GM18511 (cell line): ENCODE data around the gene GPATCH11.
A peak's percentile ranks its signal among the peaks of the same experiment; 100 is the strongest.

Experiments used
- ATAC-seq: cut with Tn5 transposase; IDR thresholded peaks from one replicate; pipeline ENCODE4 v1.9.1; 2021; ENCODE audit warnings: mild to moderate bottlenecking, moderate library complexity; ENCODE audit not compliant: unreplicated experiment

Gene GPATCH11

GRCh38 chr2:37083873-37084794 is at the start of gene GPATCH11, which contains the start of gene HEATR5B:
Gene GPATCH11 (plus strand): TSS chr2:37084518. CDS start chr2:37088382, 3,864 bp downstream.
Gene HEATR5B (minus strand): TSS chr2:37084372. CDS start chr2:37083414, 958 bp downstream.
- peak; percentile 88 for ATAC-seq

DNA sequence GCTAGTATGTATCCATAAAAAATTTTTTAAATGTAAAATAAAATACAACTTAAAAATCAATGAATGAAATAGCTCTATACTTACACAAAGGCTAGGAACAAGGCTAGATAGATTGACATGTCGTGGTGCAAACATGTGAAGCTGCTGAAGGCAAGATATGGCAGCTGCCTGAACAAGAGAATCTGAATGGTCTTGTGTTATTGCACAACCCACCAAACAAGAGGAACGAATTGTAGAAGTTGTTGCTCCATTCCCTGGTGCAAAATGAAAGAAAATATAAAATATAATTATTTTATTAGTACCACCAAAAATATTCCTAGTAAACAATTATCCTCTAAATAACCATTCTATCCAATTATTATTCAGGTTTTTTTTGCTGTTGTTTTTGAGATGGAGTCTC is 46.5 kb upstream of the GPATCH11 start:
- ATAC-seq = no peak

- no peak for ATAC-seq
These were observed 44.7 kb upstream of the GPATCH11 start for GRCh38 chr2:37039580-37039979.

- no peak for ATAC-seq
These were observed 31.6 kb upstream of the GPATCH11 start for GRCh38 chr2:37052600-37053332.

- ATAC-seq = no peak
These were observed 24.5 kb upstream of the GPATCH11 start for GRCh38 chr2:37059841-37060240.

DNA sequence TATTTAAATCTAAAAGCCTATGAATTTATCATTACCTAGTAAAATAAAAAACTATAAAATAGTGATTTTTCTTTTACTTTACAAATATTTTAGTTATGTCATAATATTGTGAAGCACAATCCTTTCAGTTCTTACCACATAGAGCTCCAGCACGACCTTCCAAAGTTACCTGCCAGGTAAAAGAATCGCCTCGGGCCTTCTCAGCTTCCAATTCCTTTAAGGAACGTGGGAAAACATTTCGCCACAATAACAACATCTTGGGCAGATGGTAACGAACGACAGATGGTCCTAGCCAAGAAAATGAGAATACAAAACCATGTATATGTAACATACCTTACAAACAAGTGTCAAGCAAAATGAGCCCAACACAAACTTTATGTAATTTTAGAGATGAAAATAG is 23.9 kb upstream of the GPATCH11 start:
- ATAC-seq = no peak

GRCh38 chr2:37061013-37061711 is 23.2 kb upstream of the GPATCH11 start:
- no peak for ATAC-seq

DNA sequence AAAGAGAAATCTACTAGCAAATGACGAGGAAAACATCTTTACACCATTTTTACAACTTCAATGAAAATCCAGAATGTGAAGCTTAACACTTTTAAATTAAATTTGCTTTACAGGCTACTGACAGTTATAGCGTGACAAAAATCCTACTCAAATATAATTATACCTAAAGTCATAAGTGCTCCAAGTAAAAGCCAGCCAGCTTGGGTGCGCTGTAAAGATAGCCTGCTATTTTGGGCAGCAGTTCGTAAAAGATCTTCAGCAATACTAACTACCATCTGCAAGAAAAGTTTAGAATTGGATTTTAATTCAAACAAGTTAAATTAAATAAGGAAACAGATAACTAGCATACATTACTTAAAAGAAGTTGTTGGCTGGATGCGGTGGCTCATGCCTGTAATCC is 22.5 kb upstream of the GPATCH11 start:
- ATAC-seq = no peak

DNA sequence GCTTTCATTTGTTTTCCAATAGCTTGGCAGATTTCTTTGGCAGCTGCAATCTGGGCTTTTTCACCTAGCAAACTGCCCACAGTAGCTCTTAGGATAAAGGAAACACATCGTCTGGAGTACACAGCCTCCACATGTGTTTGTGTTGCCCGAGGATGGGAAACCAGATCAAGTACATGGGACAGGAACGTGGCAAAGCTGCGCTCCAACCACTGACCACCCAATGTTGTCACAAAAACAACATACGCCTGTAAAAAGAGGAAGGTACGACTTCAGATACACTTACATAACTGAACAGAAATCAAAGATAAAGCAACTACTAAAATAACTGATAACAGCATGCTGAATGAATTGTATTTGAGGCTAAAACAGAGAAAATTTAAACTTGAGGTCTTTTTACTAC is 15.6 kb upstream of the GPATCH11 start:
- no peak for ATAC-seq

DNA sequence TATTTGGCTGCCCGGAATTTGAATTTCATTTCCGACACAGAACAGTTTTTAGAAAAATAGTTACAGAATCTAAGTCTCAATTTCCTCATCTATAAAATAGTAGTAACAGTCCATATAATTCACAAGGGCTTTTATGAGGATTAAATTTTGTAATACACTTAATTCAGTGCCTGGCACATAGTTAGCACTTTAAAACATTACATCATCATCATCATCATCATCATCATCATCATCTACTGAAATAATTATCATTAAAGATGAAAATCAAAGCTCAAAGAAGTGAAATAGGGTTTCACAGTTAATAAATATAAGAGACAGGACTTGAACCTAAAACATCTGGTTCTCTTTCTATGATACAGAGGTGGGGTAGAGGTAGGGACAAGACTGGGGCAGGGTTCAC is 13.4 kb upstream of the GPATCH11 start:
- no peak for ATAC-seq

- ATAC-seq = no peak
These were observed 4.1 kb upstream of the GPATCH11 start for GRCh38 chr2:37080266-37080665.

DNA sequence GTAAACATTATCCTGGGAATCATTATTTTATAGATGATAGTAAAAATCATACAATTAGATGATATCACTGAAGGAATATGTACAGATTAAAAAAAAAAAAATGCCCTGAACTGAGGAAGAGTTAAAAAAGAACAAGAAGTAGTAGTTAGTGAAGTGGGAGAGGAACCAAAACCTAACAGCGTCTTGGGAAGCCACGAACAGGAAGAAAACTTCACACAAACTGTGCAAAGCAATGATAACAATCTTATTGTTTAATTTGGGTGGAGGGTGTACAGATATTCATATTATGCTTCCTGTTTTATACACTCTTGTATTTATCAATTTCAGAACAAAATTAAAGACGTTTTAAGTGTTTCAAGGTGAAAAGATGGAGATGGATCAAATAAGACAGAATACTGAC is 3.6 kb upstream of the GPATCH11 start:
- no peak for ATAC-seq

DNA sequence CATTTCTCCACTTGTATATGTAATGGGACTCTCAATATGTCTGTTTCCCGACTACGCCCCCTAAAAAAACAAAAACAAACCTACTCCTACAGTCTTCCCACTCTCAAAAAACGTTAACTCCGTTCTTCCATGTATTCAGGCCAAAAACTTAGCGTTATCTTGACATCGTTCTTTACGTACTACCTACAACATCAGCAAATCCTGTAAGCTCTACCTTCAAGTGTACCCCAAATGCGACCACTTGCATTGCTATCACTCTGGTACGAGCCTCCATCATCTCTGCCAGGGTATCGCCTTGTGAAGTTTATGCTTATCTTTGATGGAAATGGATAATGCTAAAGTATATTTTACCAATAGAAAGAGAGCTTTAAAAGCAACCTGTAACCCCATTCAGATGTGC is 479 bp downstream of the GPATCH11 start:
- no peak for ATAC-seq

DNA sequence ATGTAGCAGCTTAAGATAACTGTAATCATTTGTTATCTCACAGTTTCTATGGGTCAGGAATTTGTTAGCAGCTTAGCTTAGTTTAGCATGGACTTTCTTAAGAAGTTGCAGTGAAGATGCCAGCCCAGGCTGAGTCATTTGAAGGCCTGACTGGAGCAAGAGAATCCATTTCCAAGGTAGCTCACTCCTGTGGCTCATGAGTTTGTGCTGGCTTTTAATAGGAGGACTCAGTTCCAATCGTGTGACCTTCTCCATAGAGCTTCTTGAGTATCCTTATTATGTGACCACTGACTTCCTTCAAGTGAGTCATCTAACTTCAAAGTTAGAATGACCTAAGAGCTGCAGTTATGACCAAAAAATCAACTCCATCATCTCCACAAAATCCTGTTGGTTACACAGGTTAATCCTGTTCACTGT is 1.4 kb downstream of the GPATCH11 start:
- ATAC-seq = no peak

- ATAC-seq = peak; percentile 84
These were observed 5.7 kb downstream of the GPATCH11 start for GRCh38 chr2:37090019-37090477.

- peak; percentile 60 for ATAC-seq
These were observed 7.6 kb downstream of the GPATCH11 start for GRCh38 chr2:37091873-37092272.

DNA sequence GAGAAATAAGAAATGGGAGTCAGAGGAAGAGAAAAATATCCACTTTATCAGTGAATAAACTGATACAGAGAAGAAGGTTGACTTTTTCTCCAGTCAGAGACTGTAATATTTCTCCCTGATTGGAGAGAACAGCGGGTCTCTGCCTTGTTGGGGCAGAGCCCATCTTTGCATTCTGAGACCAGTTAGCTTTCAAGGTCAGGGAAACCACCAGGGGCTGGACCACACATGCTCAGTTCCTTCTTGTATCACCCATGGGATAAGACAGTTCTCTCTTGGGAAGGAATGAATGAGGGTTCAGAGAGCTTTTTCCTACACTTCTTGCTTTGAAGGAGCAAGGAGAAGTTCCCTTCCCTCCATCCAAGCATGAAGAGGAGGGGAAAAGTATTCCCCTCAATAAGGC is 12.2 kb downstream of the GPATCH11 start:
- ATAC-seq = no peak

- ATAC-seq = no peak
These were observed 14.2 kb downstream of the GPATCH11 start for GRCh38 chr2:37098416-37099118.

- no peak for ATAC-seq
These were observed 15.7 kb downstream of the GPATCH11 start for GRCh38 chr2:37100054-37100453.

DNA sequence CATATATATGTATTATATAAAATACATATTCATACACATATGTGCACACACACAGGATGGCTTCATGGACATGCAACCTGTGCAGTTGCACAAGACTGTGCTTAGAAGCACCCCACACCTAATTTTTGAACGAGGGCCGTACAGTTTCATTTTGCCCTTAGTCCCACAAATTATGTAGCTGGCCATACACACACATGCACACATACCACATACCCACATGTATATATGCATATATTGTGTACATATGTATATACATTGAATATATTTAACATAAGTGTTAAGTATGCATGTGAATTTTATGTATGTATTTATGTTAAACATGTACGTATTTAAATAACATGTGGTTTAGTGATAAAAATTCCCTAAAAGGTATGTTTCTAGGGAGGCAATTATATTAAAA is 18.3 kb downstream of the GPATCH11 start:
- no peak for ATAC-seq

- no peak for ATAC-seq
These were observed 19.9 kb downstream of the GPATCH11 start for GRCh38 chr2:37104178-37104577.
